C4-2B (cell line): Measurements from ENCODE around the gene TMC5.

Experiments
- CTCF ChIP-seq: fragments of 450-650 bp; conservative IDR thresholded peaks from 2 replicates; pipeline ENCODE4 v1.5.1; 2017; ENCODE audit warnings: mild to moderate bottlenecking
- ZFX ChIP-seq: fragments of 450-650 bp; IDR thresholded peaks from 2 replicates; pipeline ENCODE4 v1.6.1; 2017

- TF ChIP-seq CTCF = no peak
- no peak for TF ChIP-seq ZFX
Measured at GRCh38 chr16:19382887-19383816, 34.5 kb upstream of the TMC5 start.
